GM12873 (cell line): ENCODE data around the gene PI4KA.

Experiments used
- CTCF ChIP-seq: IDR thresholded peaks from 2 replicates; pipeline ENCODE4 v1.5.1; 2012; ENCODE audit warnings: low read depth, mild to moderate bottlenecking, moderate library complexity, low read length, control low read depth; ENCODE audit not compliant: insufficient read depth; ENCODE audit errors: missing control alignments

The PI4KA gene

GRCh38 chr22:20873214-20873613 is 14.6 kb upstream of the PI4KA start:
- TF ChIP-seq CTCF = no peak

- no peak for TF ChIP-seq CTCF
Measured at GRCh38 chr22:20869234-20869633, 10.6 kb upstream of the PI4KA start.

GRCh38 chr22:20868025-20868962 is 9.7 kb upstream of the PI4KA start:
- TF ChIP-seq CTCF = no peak

- TF ChIP-seq CTCF = no peak
Measured at GRCh38 chr22:20867179-20868024, 8.8 kb upstream of the PI4KA start.

- no peak for TF ChIP-seq CTCF
Measured at GRCh38 chr22:20866736-20867135, 8.1 kb upstream of the PI4KA start.

- no peak for TF ChIP-seq CTCF
Measured at GRCh38 chr22:20865875-20866445, 7.3 kb upstream of the PI4KA start.

- TF ChIP-seq CTCF = no peak
Measured at GRCh38 chr22:20865331-20865730, 6.7 kb upstream of the PI4KA start.
